T47D (cell line): ENCODE measurements around the gene MEIS2.

Experiments used
- DNase-seq, 2 experiments: peaks; one replicate each; pipeline versions ENCODE4 v3.0.0 to v3.0.0-alpha.2; 2011 to 2012; ENCODE audit warnings: low read depth in 1 of 2, low spot score in 1 of 2
- JUND ChIP-seq: IDR thresholded peaks from 2 replicates; pipeline ENCODE4 v1.6.1; 2012; ENCODE audit warnings: low read depth
- in situ Hi-C: cut with HindIII; loops from 2 replicates; pipeline ENCODE4 v1.10.0; 2016; ENCODE audit warnings: low sequenced_read_pairs, low pct_unique_long_range_greater_than_20kb

MEIS2 gene

DNA sequence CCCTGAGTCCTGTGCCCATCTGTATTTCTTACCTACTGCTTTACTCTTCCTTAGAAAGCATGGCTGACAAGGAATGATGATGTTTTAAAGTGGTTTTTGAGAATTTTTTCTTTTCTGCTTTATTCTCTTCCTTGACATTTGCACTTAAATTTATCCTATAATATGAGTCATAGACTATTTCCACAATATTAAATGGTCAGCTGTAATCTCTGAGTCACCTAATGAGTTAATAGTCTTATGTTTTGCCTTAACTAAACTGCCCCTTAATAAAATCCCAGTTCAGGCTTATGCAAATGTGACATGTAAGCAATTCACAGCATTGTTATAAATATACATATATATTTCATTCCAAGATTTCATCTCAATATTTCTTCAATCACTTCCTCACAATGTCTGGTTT, 23.8 kb downstream of the MEIS2 start:
- TF ChIP-seq JUND = no peak
- no peak for DNase-seq
- in situ Hi-C loops = no loop called here

DNA sequence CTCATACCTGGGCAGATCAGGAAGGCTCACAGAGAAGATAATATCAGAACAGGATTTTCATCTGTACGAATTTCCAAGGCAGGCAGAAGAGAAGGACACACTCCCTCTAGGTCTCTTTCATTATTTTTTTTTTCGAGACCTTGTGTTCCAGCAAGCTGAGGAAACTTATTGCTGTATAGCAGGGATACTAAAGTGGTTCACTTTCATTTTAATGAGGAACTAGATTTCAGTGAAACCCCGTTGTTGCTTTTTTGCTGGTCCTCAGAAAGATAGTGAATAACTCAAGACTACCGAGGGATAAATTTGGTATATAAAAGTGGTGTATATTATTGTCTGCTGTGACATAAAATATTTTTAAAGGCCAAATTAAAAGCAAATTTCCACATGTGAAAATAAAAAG, 24.6 kb downstream of the MEIS2 start:
- no peak for DNase-seq
- no peak for TF ChIP-seq JUND
- in situ Hi-C loops = no loop called here

DNA sequence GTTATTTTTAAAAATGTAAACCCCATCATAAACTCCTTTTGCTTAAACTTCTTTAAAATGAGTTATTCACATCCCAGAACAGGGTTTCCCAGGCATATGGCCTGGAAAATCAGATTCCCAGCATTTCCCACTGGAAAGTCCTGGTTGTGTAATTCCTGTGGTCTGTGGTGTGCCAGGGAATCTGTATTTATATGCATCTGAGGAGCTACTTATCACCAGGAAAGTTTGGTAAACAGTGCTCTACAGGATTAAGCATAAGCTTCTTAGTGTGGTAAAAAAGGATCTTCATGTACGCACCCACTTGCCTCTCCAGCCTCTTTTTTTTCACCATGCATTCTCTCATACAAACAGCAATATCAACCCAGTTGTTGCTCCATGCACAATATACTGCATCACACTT, 28.2 kb downstream of the MEIS2 start:
- no peak for DNase-seq
- TF ChIP-seq JUND = no peak
- in situ Hi-C loops = no loop called here

DNA sequence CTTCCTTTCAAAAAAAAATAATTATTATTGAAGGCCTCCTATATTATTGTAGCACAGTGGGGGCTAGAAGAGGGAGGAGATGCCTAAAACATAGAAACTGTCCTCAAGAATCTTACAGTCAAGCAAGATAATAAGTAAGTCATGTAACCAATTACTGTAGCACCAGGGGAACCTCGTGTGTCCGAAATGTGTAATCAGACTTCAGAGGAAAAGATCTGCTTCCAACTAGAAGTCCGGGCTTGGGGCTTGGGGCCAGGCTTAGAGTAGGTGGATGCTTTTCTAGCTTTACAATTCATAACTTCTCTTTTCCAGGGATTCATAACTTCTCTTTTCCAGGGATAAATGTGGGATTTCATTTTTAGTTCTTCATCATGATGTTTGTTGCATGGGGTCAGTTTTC, 29.2 kb downstream of the MEIS2 start:
- no peak for DNase-seq
- TF ChIP-seq JUND = no peak
- in situ Hi-C loops = no loop called here

DNA sequence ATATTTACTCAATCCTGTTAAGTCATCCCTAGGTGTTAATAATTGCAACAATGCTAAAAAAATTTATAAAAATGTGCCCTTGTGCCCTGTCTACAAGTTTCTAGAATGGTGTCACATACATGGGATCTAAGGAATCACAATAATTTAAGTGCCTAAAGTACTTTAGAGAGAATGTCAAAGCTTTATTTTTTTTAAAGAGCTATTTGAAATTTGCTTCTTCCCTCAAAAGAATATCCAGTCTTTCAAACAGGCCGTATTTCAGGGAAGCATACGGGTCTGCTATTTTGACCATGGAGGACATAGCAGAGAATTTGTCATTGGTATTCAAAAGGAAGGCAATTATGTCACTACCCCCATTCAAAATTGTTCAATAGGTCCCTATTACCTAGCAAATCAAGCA, 29.7 kb downstream of the MEIS2 start:
- no peak for DNase-seq
- in situ Hi-C loops = no loop called here
- TF ChIP-seq JUND = no peak

DNA sequence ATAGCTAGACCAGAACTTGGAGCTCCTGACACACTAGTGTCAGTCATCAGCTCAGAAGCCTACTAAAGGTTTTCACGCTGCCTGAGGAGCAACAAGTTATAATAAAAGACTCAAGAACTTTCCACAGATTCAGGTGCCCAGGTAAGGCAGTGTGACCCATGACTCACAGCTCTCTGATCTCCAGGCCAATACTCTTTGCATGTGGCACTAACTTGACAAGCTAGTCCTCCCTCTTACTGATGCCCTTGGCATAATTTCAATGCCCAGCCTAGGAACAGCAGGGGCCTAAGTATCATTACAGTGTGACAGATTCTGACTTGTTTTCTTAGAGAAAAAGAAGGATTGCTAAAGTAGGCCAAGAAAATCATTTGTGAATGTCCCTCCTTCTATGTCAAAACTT, 38.4 kb downstream of the MEIS2 start:
- TF ChIP-seq JUND = no peak
- DNase-seq = peak in 1 of 2 experiments; percentile 7
- in situ Hi-C loops = no loop called here

DNA sequence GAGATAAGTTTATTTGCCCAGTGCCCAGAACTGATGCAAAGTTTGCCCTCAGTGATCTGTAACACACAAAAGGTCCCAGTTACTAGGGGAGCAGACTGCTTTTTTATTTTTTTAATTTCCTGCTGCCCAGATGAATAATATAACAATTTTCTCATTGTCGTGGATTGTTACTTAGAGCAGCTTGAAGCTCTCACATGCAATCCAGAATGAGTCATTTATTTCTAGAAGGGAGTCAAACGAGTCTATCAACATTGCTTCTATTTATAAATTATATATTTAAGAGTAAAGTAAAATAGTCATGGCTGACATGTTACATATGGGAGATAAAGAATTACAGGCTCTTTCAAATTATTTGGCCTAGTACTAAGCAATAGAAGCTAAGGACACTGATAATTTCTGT, 41.3 kb downstream of the MEIS2 start:
- in situ Hi-C loops = no loop called here
- TF ChIP-seq JUND = no peak
- peak in 1 of 2 experiments; percentile 38 for DNase-seq

DNA sequence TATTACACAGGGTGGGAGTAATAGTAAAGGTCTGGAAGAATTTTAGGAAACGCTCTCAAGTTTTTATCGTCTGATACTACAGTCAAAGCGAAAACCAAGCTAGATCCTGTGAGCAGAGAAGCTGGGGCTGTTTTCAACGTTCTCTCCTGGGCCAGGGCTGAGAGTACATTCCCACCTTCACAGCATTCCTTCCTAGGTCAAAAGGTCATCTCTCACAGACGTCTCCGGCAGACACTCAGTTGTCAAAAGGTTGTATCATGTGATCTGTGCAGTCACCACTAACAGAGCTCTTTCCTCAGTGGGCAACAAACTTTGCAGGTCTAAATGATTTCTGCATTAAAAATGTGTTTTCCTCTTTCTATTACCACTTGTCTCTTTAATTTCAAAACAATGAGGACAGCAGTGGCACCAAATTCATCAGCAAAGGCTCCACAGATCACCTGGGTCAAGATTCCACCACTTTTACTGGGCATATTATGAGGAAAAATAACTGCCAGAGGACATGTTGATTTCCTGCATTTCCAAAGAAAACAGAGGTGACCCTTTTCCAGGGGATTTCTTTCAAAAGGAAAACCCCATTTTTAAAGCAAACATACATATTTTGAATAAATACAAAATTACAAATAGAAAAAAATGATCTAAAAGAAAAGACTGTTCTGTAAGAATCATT, 41.9 kb downstream of the MEIS2 start:
- DNase-seq = no peak
- TF ChIP-seq JUND = no peak
- in situ Hi-C loops = no loop called here

DNA sequence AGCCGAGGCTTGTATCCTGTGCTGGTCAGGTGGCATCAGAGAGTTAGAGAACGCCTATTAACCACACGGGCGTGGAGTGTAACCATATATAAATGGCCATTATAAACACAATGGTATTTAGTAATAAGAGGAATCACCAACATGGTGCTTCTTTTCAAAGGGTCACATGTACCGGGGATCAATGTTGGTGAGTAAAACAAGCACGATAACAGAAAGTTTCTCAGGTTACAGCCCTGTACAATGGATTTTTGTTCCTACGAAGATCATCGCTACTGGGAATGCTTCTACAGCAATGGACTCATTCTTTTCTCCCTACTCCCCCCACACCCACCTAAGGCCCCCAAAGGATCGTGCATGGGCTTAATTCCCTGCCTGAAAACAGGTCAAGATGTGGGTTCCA, 42.5 kb downstream of the MEIS2 start:
- TF ChIP-seq JUND = no peak
- DNase-seq = no peak
- in situ Hi-C loops = no loop called here

DNA sequence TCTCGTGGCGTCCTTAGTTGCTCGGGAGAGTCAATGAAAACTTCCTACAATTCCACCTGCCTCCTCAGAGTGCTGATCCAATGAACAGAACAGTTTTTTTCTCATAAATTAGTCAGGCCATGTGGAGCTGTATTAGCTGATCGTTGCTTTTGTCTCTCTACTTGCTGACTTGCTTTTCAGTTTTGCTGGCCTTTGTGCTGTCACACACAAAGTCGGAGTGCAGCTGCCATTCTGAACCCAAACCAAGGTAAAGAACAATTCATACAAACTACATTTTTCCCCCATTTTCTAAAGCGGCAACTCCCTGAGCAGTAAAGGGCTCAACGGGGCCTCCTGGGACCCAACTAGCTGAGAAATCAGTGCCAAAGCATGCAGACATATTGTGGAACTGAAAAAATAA, 43.1 kb downstream of the MEIS2 start:
- no peak for TF ChIP-seq JUND
- in situ Hi-C loops = no loop called here
- DNase-seq = no peak

DNA sequence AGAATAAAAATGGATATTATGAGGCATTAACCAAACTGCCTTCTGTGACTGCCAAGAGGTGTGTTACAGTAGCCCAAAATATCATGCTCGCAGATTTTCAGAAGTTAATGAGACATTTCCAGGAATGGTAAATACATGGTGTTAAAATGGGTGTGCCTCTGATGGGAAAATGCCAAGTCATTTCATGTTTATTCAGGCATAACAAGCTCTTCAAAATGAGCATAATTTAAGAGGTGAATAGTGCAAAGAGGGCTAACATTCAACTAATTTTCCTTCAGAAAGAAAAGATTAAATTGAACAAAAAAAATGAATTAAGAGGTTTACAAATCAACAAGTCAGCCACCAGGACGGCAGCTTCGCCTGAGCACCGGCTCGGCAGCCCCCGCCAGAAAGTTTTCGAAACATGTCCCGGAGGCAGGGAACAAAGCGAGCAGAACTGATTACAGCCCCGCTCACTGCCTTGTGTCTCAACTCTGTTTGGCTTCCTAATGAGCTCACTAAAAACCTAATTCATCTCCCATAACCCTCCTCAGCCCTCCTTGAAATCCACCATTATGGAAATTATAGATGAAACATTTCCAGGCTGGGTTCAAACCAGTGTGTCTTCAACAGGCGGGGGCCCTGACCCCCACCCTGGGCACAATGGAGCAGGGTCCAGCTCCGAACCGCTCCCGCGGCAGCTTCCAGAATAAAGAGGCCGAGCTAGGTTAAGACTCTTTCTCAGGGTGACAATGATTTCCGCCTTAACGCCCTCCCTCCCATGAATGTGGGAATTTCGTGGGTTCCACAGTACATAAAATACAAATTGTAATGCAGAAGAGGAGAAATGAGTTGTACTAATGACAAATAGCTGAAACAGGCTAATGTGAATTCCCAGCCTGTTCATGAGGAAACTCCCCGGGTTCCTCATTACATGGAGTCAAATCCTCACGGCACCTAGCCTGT, 43.9 kb downstream of the MEIS2 start:
- in situ Hi-C loops = no loop called here
- no peak for TF ChIP-seq JUND
- DNase-seq = no peak

DNA sequence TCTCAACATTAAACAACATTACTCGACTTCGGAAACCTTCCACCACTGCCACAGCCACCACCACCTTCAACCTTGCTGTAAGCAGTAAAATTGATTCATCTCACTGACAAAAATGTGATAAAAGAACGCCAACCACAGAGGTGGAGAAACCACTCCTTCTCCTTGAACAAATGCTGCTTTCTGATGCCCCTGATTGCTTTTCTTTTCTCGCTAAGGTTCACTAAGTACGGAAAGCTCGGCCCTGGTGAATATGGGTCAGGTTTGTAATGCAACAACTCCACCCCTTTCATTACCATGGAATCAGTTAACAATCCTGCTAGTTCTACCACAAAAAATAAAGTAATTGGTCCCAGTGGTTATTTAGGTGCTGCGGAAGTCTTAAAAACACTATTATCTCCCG, 44.9 kb downstream of the MEIS2 start:
- in situ Hi-C loops = no loop called here
- no peak for DNase-seq
- no peak for TF ChIP-seq JUND

DNA sequence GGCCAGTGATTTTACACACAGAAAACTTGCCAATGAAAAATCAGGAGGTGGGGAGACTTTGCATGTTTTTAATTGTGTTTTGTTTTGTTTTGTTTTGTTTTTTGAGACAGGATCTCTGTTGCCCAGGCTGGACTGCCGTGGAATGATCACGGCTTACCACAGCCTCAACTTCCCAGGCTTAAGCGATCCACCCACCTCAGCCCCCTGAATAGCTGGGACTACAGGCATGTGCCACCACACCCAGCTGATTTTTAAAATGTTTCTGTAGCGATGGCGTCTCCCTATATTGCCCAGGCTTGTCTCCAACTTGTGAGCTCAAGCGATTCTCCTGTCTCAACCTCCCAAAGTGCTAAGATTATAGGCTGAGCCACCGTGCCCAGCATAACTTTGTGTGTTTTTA, 46.0 kb downstream of the MEIS2 start:
- TF ChIP-seq JUND = no peak
- in situ Hi-C loops = no loop called here
- DNase-seq = no peak

DNA sequence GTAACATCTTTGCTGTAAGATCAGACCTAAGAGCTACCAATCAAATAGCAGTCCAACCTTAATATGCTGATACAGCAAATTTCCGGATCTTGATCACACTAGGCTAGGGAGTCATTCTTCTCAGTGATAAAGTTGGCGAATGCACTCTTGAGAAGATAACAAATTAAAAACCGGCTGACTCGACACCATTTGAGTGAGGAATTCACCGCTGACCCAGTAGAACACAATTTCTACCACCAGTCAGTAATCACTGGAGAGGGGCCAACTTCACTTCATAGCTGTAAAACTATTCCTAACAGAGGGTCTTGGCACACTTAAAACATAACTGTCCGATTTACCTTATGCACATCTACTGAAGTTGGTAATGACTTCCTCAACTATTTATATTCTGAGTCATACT, 47.2 kb downstream of the MEIS2 start:
- in situ Hi-C loops = no loop called here
- DNase-seq = no peak
- no peak for TF ChIP-seq JUND
